HG02610 (cell line): Measurements from ENCODE around the gene DDB1.
A peak's percentile ranks its signal among the peaks of the same experiment; 100 is the strongest.
"Not testable (repeated sequence)": the region's sequence is repeated elsewhere in the genome, so short reads cannot be mapped to it uniquely, and the experiment has no call there.

Experiments
- ATAC-seq: cut with Tn5 transposase; IDR thresholded peaks from one replicate; pipeline ENCODE4 v1.9.1; 2021; ENCODE audit warnings: mild to moderate bottlenecking, moderate library complexity; ENCODE audit not compliant: unreplicated experiment

DDB1 gene

DNA sequence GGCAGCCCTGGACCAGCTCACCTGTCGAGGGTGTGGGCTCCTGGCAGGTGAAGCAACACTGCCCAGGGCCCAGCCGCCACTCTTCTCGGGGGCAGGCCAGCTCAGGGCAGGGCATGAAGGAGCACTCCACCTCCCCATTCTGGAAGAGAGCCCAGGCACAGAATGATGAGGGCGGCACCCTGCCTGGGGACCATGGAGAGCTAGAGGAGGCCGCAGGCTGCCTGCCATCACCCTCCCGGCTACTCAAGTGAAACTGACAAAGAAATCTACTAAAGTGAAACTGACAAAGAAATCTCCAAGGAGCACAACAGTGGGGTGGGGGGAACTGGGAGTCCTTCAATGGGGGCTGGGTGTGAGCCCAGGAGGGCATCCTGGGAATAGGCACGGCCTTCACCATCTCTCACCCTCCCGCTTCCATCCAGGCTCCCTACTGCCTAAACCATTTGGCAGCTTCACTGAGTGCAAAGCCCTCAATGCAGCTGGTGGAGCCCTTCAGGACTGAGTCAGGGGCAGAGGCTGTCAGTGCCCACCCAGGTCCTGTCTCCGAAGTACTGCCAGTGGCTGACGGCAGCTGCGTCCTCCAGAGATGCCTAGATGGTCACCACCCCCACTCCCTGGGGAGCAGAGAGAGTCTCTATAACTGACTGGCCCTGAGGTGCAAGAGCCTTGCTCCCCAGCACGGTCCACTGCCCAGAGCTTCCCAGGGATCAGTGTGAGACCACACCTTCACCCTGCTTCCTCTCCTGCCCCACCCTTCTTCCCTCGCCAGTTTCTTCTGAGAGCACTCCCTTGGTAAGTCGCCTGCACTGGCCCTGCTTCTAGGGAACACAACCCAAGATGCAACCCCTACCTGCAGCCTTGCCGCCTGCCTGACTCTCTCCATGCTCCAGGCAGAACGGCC, 59.5 kb downstream of the DDB1 start:
- ATAC-seq: no peak

- no peak for ATAC-seq
These were observed 60.2 kb downstream of the DDB1 start for GRCh38 chr11:61272731-61273130.

- no peak for ATAC-seq
These were observed 62.4 kb downstream of the DDB1 start for GRCh38 chr11:61270354-61271076.

DNA sequence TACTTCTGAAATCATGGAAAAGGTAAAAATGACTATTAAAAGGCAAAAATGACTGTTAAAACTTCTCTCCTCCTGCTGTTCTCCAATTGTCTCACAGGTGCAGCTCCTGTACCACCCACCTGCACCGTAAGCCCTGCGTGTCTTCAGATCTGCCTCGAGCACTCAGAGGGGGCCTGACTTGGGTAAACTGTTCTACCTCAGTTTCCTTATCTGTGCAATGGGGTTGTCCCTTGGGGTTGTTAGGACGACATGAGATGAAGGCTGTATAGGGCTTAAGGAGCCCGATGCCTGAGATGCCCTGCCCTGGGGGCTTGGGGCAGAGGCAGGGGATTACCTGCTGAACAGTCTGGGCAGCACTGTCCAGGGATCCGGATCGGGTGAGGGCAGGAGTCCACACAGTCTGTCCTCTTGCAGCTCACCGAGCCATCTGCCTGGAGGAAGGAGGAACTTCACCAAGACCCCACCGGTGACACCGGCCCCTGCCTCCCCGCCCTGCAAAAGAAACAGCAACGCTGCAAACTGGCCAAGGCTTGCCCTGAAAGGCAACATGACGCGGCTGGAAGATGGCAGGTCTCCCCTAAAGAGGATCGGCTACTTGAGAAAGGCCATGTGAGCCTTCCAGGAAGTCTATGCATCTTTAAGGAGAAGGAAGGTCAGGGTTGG, 64.2 kb downstream of the DDB1 start:
- no peak for ATAC-seq

- ATAC-seq: no peak
These were observed 65.5 kb downstream of the DDB1 start for GRCh38 chr11:61267437-61267841.

DNA sequence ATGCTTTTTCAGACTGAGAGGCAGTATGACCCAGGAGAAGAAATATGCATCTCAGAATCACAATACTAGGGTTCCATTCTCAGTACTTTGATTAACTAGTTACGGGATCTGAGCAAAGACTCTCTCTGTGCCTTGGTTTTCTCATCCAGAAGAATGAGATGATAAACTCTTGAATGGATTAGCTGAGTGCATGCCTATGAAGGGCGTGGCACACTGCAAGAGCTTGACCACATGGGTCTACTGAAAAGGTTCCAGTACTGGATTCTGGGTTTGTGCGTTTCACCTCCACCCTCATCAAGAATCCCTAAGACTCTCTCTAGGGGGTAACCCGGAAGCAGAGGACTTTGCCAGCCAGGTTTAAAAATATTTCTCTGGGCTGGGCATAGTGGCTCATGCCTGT, 66.3 kb downstream of the DDB1 start:
- no peak for ATAC-seq

DNA sequence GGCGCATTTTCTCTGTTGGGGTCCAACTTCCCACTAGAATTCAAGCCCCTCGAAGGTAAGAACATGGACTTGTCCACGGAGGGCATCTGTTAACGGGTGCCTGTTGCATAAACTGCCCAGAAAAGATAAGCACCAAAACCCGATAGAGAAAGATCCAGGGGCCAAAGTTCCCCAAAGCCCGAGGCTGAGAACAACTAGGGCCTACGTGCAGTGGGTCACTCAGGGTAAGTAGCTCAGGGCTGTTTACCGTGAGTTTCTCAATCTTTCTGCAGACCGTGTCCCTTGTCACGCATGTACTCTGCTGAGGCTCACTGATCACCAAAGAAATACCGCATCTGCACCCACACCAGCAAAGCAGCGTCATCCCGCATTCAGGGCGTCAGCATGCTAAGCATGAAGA, 67.5 kb downstream of the DDB1 start:
- ATAC-seq: no peak

DNA sequence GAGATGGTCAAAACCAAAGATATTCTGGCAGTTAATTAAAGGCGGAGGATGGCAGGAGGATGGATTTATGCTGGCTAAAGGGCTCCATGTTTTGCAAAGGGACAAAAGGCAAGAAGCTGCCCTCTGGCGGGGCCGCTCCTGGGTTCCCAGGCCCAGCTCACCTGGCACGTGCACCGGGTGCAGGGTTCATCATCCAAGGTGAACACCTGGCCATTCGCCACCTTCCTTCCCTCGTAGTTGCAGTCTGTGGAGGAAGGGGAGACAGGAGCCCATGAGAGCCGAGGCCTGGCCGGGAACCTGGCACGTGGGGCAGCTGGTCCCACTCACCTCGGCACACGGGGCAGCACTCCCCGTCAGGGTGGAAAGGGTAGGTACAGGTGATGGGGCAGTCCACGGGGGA, 68.1 kb downstream of the DDB1 start:
- no peak for ATAC-seq

- no peak for ATAC-seq
These were observed 68.5 kb downstream of the DDB1 start for GRCh38 chr11:61264371-61264770.

DNA sequence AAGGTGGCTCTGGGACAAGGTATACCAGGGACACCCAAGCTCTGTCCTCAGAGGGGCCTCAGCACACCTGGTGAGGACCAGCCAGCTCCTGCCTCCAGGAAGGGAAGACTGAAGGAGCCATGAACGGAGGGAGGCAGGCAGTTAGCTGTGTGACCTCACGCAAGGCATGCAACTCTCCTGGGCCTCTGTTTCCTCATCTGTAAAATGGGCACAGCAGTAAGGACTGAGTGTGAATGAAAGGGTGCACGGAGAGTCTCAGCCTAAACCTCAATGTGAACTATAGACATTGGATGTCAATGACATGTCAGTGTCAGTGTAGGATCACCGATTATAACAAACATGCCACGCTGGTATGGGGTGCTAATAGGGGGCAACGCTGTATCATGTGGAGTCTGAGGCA, 73.5 kb downstream of the DDB1 start:
- ATAC-seq: no peak

- ATAC-seq: no peak
These were observed 74.4 kb downstream of the DDB1 start for GRCh38 chr11:61258546-61258945.

DNA sequence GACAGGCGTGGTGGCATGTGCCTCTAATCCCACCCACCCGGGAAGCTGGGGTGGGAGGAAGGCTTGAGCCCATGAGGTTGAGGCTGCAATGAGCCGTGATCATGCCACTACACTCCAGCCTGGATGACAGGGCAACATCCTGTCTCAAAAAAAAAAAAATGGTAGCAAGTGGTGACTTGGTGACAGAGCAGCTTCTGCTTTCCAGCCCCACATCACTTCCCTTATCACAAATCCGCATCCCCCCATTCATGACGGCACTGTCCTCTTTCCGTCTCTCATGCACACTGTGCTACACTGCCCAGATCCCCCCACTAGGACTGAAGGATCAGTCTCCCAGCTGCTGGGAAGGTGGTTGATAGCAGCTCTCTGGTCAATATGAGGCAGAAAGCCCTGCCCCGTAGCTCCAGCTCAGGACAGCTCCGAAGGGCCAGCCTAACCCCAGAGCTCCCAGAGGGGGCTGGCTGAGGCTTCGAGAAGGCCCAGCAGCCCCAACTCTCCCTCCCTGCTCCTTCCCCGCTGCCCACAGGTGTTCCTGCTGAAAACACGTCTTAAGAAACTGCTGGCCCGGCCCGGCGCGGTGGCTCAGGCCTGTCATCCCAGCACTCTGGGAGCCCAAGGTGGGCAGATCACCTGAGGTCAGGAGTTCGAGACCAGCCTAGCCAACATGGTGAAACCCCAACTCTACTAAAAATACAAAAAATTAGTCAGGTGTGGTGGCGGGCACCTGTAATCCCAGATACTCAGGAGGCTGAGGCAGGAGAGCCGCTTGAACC, 76.0 kb downstream of the DDB1 start:
- ATAC-seq: no peak

DNA sequence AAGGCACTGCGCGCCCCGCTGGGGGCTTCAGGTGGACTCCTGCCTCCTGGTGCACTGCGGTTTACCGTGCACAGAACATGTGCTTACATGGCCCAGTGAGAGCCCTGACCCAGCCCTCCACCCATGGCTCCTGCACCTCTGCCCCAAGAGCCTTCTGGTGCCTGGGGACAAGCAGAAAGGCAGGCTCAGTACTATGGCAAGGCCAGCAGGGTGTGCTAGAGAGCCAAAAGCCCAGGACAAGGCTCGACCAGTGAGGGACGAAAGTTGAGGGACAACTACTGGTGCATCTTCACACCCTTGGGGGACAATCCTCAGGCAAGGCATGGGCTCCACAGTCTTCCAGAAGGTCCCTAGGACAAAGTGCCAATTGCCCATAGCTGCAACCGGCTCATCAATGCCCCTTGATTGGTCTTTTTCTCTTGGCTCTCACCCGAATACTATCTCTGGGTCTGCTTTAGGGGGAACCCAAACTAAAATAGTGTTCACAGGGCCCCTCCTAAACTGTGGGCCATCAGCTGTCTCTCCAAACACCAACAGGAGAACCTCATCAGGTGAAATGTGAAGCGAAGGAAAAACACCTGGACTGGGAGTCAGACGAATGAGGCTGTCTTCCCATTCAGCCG, 78.4 kb downstream of the DDB1 start:
- ATAC-seq: peak; percentile 63

DNA sequence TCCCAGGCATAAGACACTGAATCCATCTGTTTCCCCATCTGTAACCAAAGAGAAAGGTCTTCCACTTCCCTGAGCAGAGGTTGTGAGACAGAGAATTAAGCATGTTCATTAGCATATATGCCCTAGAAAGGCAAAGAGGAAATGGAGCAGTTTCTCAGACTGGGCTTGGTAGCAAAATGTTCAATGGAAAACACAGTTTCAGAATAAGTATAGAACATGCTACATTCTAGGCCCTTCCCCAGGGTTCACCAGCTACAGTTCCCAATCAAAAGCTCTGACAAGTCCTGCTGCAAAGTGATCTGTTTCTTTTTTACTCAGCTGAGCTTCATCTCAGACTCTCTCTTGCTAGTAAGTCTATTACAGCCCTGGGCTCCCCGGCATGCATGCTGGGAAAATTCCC, 80.6 kb downstream of the DDB1 start:
- ATAC-seq: not testable (repeated sequence)

- ATAC-seq: not testable (repeated sequence)
These were observed 81.8 kb downstream of the DDB1 start for GRCh38 chr11:61250796-61251765.
